IMR-90 (cell line): ENCODE data around the gene KMT2A. TPM values are rescaled to one million over a fixed set of nuclear protein-coding genes. Genes with fewer than 3 reads are reported as not detected.

Source experiments
- ATAC-seq: fragments of 200-7000 bp; cut with Tn5 transposase; 2 replicates; pipeline ENCODE4 v1.9.1; 2020; ENCODE audit warnings: low read depth, mild to moderate bottlenecking, moderate library complexity
- BruUV-seq: library from RNA; stranded (reverse); fragments of 400-500 nt; replicated peaks from 2 replicates; lab custom pipeline; 2021; lab: Mats Ljungman, UMichigan
- CTCF ChIA-PET: fragments of 300-600 bp; formaldehyde crosslinking; extraction: SDS; loops from one replicate; lab custom pipeline; 2021; ENCODE audit warnings: antibody characterized with exemption; lab: Yijun Ruan, JAX
- POLR2A ChIA-PET: fragments of 300-600 bp; sonication (Branson Sonifier 250); formaldehyde crosslinking; loops from one replicate; lab custom pipeline; 2022; ENCODE audit warnings: antibody characterized with exemption; ENCODE audit not compliant: unreplicated experiment; lab: Charles Lee
- DNase-seq: peaks from one replicate; pipeline ENCODE4 v3.0.0; 2013
- H2AFZ ChIP-seq: replicated peaks from 2 replicates; pipeline ENCODE3; 2013; ENCODE audit warnings: low read length, mild to moderate bottlenecking; ENCODE audit not compliant: poor library complexity
- H2AK5ac ChIP-seq: 2 replicates; pipeline ENCODE4 v1.6.1; 2013; ENCODE audit warnings: low read depth, low read length, inconsistent platforms
- H2AK9ac ChIP-seq: replicated peaks from 2 replicates; pipeline ENCODE3; 2013; ENCODE audit warnings: mild to moderate bottlenecking, low read depth, low read length, moderate library complexity; ENCODE audit not compliant: poor library complexity
- H2BK120ac ChIP-seq: 2 replicates; pipeline ENCODE4 v1.6.1; 2013; ENCODE audit warnings: low read depth, low read length, inconsistent platforms
- H2BK15ac ChIP-seq: 3 replicates; pipeline ENCODE4 v1.6.1; 2013; ENCODE audit warnings: low read depth, low read length, inconsistent platforms
- H2BK20ac ChIP-seq: 2 replicates; pipeline ENCODE4 v1.6.1; 2013; ENCODE audit warnings: low read depth, mild to moderate bottlenecking, inconsistent platforms, low read length, moderate library complexity
- H2BK5ac ChIP-seq: 2 replicates; pipeline ENCODE4 v1.6.1; 2013; ENCODE audit warnings: mild to moderate bottlenecking, low read depth, low read length, inconsistent platforms; ENCODE audit not compliant: poor library complexity, severe bottlenecking
- H3K14ac ChIP-seq: replicated peaks from 2 replicates; pipeline ENCODE4 v1.6.1; 2013; ENCODE audit warnings: low read depth, low read length, inconsistent platforms
- H3K18ac ChIP-seq: 2 replicates; pipeline ENCODE4 v1.6.1; 2013; ENCODE audit warnings: low read depth, low read length, control low read depth
- H3K23ac ChIP-seq: 2 replicates; pipeline ENCODE4 v1.6.1; 2013; ENCODE audit warnings: low read depth, low read length, inconsistent platforms
- H3K27ac ChIP-seq: 2 replicates; pipeline ENCODE4 v1.5.1; 2013; ENCODE audit warnings: mild to moderate bottlenecking, control low read depth, low read length; ENCODE audit not compliant: insufficient read depth
- H3K27me3 ChIP-seq: 2 replicates; pipeline ENCODE4 v1.6.1; 2013; ENCODE audit warnings: low read length; ENCODE audit not compliant: control insufficient read depth, insufficient read depth
- H3K36me3 ChIP-seq: 2 replicates; pipeline ENCODE4 v1.6.1; 2013; ENCODE audit warnings: low read length, mixed read lengths; ENCODE audit not compliant: control insufficient read depth, insufficient read depth
- H3K4ac ChIP-seq: 2 replicates; pipeline ENCODE4 v1.6.1; 2013; ENCODE audit warnings: low read depth, low read length, inconsistent platforms
- H3K4me1 ChIP-seq: 2 replicates; pipeline ENCODE4 v1.6.1; 2013; ENCODE audit warnings: low read length, mixed read lengths; ENCODE audit not compliant: control insufficient read depth, insufficient read depth
- H3K4me2 ChIP-seq: 2 replicates; pipeline ENCODE4 v1.6.1; 2013; ENCODE audit warnings: low read depth, mild to moderate bottlenecking, control low read depth, low read length, moderate library complexity
- H3K4me3 ChIP-seq: 2 replicates; pipeline ENCODE4 v1.5.1; 2013; ENCODE audit warnings: low read depth, mild to moderate bottlenecking, control low read depth, low read length, moderate library complexity; ENCODE audit not compliant: insufficient read depth
- H3K56ac ChIP-seq: 2 replicates; pipeline ENCODE4 v1.6.1; 2013; ENCODE audit warnings: low read length, inconsistent platforms; ENCODE audit not compliant: insufficient read depth; ENCODE audit errors: extremely low read depth
- H3K79me1 ChIP-seq, 2 experiments: 2 replicates each; pipeline ENCODE4 v1.6.1; 2013; ENCODE audit warnings: low read length in 2 of 2, inconsistent platforms in 1 of 2, low read depth in 1 of 2
- H3K9ac ChIP-seq: 2 replicates; pipeline ENCODE4 v1.6.1; 2013; ENCODE audit warnings: low read depth, low read length, control low read depth
- H3K9me1 ChIP-seq: 2 replicates; pipeline ENCODE4 v1.6.1; 2013; ENCODE audit warnings: low read length, inconsistent platforms; ENCODE audit not compliant: insufficient read depth
- H3K9me3 ChIP-seq: 2 replicates; pipeline ENCODE4 v1.6.1; 2013; ENCODE audit warnings: low read length; ENCODE audit not compliant: control insufficient read depth, insufficient read depth
- H4K20me1 ChIP-seq: 2 replicates; pipeline ENCODE4 v1.6.1; 2013; ENCODE audit warnings: low read length, inconsistent platforms; ENCODE audit not compliant: insufficient read depth
- H4K5ac ChIP-seq: 2 replicates; pipeline ENCODE4 v1.6.1; 2013; ENCODE audit warnings: mild to moderate bottlenecking, low read depth, low read length, control low read depth
- H4K8ac ChIP-seq, 2 experiments: 2 replicates each; pipeline ENCODE4 v1.6.1; 2013; ENCODE audit warnings: low read depth in 2 of 2, low read length in 2 of 2, control low read depth in 1 of 2, inconsistent platforms in 1 of 2
- H4K91ac ChIP-seq: 2 replicates; pipeline ENCODE4 v1.6.1; 2013; ENCODE audit warnings: low read depth, low read length, inconsistent platforms; ENCODE audit not compliant: insufficient read depth
- CHD1 ChIP-seq: IDR thresholded peaks from 2 replicates; pipeline ENCODE4 v1.6.1; 2012; ENCODE audit warnings: low read depth, low read length, improper control_type of control experiment
- MXI1 ChIP-seq: IDR thresholded peaks from 2 replicates; pipeline ENCODE4 v1.6.1; 2012; ENCODE audit warnings: low read depth, mild to moderate bottlenecking, low read length, moderate library complexity, borderline replicate concordance
- NFE2L2 ChIP-seq: fragments of 150-350 bp; IDR thresholded peaks from 2 replicates; pipeline ENCODE4 v1.6.1; 2016; ENCODE audit warnings: low read depth, mild to moderate bottlenecking, low read length
- RFX5 ChIP-seq: IDR thresholded peaks from 2 replicates; pipeline ENCODE4 v1.8.0; 2012; ENCODE audit warnings: low read depth, mild to moderate bottlenecking, low read length, moderate library complexity
- SMC3 ChIP-seq: fragments of 150-350 bp; IDR thresholded peaks from 2 replicates; pipeline ENCODE4 v1.6.1; 2016; ENCODE audit warnings: low read depth, mild to moderate bottlenecking, antibody characterized with exemption, low read length, moderate library complexity
- WGBS, 2 experiments: methylation state at CpG; one replicate each; pipeline versions ENCODE4 v1.1.5 to v1.1.7; 2013; ENCODE audit warnings: missing lambda C conversion rate in 2 of 2; ENCODE audit not compliant: insufficient read length in 1 of 2; ENCODE audit errors: extremely low coverage in 2 of 2; 5-methylcytosine and 5-hydroxymethylcytosine counted together
- dilution Hi-C: fragments of 300-500 bp; cut with HindIII; formaldehyde crosslinking; loops from one replicate; pipeline ENCODE4 v1.14.3; 2018; ENCODE audit warnings: low sequenced_read_pairs; ENCODE audit not compliant: unreplicated experiment
- in situ Hi-C: fragments of 300-500 bp; cut with MboI; formaldehyde crosslinking; loops from 3 replicates; pipeline ENCODE4 v1.14.3; 2019; ENCODE audit warnings: low sequenced_read_pairs, inconsistent platforms, mixed read lengths
- intact Hi-C: fragments of 100-400 bp; cut with micrococcal nuclease; formaldehyde crosslinking; loops from 2 replicates; pipeline ENCODE4 v1.10.0; 2022
- polyA plus RNA-seq, 3 experiments: library from polyadenylated mRNA; depleted of rRNA; stranded (reverse); fragments of >200 nt; gene quantifications; 2 replicates each; pipeline ENCODE4 v1.2.3, GENCODE V29; 2012; ENCODE audit warnings: low replicate concordance in 1 of 3
- total RNA-seq: library from RNA; depleted of rRNA; stranded (reverse); fragments of >200 nt; gene quantifications from 2 replicates; pipeline ENCODE4 v1.2.3, GENCODE V29; 2012

KMT2A gene
- total and polyA plus RNA-seq, 2 of the 4 experiments (the other 2 are of a cell fraction): 18.2 to 21.1 TPM

- no peak overlapping the region for H2BK5ac ChIP-seq
- H2BK120ac ChIP-seq: no peak overlapping the region
- no peaks in the 10 kb centered on the region for H3K27me3 ChIP-seq
- H3K4ac ChIP-seq: no peak overlapping the region
- H4K20me1 ChIP-seq: no peaks in the 10 kb centered on the region
- WGBS, 2 experiments: 93% methylated on average over 9 of the region's 27 CpGs; no CpG with 5 or more reads in 1 of the 2 experiments
- no TSS peak for BruUV-seq
- no peak overlapping the region for H2AK5ac ChIP-seq
- no peak for DNase-seq
- in situ Hi-C loops (no loop called here), dilution Hi-C loops (no loop called here), intact Hi-C loops (no loop called here)
- no peak overlapping the region for H4K91ac ChIP-seq
- no peak overlapping the region for H2BK15ac ChIP-seq
- H3K27ac ChIP-seq: no peak overlapping the region
- no peak overlapping the region for H3K56ac ChIP-seq
- no peak overlapping the region for H4K8ac ChIP-seq
- H3K4me3 ChIP-seq: no peak overlapping the region
- H3K14ac ChIP-seq: no peak overlapping the region
- ChIA-PET CTCF (interaction anchor here (0.9 kb wide), 1 partner anchor 10 kb away, joined by 3 read pairs; no protein-coding TSS in a partner anchor), POLR2A (no interaction called here)
- peaks cover 3% of the 10 kb centered on the region; the same call in 1 of the 2 replicates for H3K9me1 ChIP-seq
- no peak overlapping the region for H2AFZ ChIP-seq
- no peak overlapping the region for H3K18ac ChIP-seq
- H3K4me2 ChIP-seq: no peak overlapping the region
- H3K36me3 ChIP-seq: peaks cover 3% of the 10 kb centered on the region; the same call in 1 of the 2 replicates
- H3K4me1 ChIP-seq: peaks cover 2% of the 10 kb centered on the region; the same call in 1 of the 2 replicates
- ATAC-seq: no peak
- H3K9me3 ChIP-seq: no peaks in the 10 kb centered on the region
- no peak for TF ChIP-seq SMC3
- no peak for TF ChIP-seq RFX5
- no peak for TF ChIP-seq NFE2L2
- TF ChIP-seq MXI1: no peak
- TF ChIP-seq CHD1: no peak
- H2BK20ac ChIP-seq: no peak overlapping the region
- H4K5ac ChIP-seq: no peak overlapping the region
- no peak overlapping the region for H3K9ac ChIP-seq
- H3K79me1 ChIP-seq: peaks cover 0 to 19% of the 10 kb centered on the region in 2 experiments; a peak in 3 of 4 replicates
- H3K23ac ChIP-seq: no peak overlapping the region
- no peak overlapping the region for H2AK9ac ChIP-seq
These were observed 97.8 kb downstream of the KMT2A start for GRCh38 chr11:118533769-118534729.
